GM18951 (cell line): Measurements from ENCODE around the gene STIL.

Experiments
- POLR2A ChIP-seq: IDR thresholded peaks from 4 replicates; pipeline ENCODE4 v1.6.1; 2011; ENCODE audit warnings: mild to moderate bottlenecking; ENCODE audit not compliant: insufficient read length, insufficient read depth; ENCODE audit errors: extremely low read depth
- in situ Hi-C: fragments of 300-500 bp; cut with MboI; formaldehyde crosslinking; loops from one replicate; pipeline ENCODE4 v1.12.0; 2022; ENCODE audit warnings: low sequenced_read_pairs, mixed read lengths, inconsistent platforms; ENCODE audit not compliant: unreplicated experiment

Gene STIL

GRCh38 chr1:47235806-47236205 lies 78.1 kb downstream of the STIL start:
- TF ChIP-seq POLR2A: no peak
- in situ Hi-C loops: no loop called here

GRCh38 chr1:47235241-47235681 lies 78.7 kb downstream of the STIL start:
- in situ Hi-C loops: no loop called here
- TF ChIP-seq POLR2A: no peak

DNA sequence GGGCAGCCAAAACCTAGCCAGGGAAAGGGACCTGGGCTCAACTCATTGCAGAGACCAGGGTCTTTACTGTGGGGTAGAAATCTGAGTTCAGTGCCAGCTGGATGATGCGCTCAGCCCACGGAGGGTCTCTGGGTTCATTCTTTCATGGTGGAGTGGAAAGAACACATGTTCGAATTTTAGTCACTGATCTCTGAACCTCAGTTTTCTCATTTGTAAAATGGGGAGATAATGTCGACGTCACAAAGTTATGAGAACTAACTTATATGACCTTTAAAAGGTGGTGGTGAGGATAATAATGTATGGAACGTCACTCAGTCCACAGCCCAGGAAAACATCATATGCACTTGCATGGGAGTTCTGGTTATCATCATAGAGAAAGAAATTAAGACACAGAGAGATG lies 80.8 kb downstream of the STIL start:
- in situ Hi-C loops: no loop called here
- TF ChIP-seq POLR2A: no peak

DNA sequence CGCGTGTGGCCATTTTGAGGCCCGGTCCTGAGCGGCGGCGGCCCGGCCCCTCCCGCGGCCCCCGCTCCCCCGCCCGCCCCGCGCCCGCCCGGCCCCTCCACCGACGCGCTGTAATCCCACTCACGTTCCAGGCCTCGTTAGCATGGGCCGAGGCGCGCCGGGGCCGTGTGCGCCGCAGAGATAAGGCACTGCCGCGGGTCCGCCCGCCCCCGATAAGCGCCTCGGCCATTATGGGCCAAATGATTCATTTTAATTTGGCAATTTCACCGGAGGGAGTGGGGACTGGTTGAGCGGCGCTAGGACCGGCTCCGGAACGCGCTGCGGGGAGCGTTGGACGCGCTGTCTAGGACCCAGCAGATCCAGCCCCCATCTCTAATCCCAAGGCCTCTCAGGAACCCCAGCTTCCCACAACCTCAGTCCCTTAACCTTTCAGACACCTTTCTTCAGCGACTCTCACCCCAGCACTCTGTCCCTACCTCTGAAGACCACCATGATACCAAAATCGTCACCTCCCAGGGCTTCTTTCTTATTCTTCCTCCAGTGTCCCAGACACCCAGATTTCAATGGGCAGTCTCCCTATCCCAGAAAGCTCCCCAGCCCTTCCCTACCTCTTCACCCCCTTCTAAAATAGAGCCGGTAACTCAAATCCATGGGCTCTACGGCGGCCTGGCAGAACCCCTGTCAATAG lies 81.6 kb downstream of the STIL start, which contains the start of gene TAL1:
TSS of gene TAL1 (minus strand) at position 39 of the 688 bp plus-strand sequence. CDS start 6,337 bp downstream, outside the sequence.
- TF ChIP-seq POLR2A: no peak

GRCh38 chr1:47231301-47232186 lies 82.4 kb downstream of the STIL start:
- TF ChIP-seq POLR2A: no peak
- in situ Hi-C loops: no loop called here

More for the DNA sequence above, 81.6 kb downstream of the STIL start, which contains the start of gene TAL1:
- in situ Hi-C loops: no loop called here

GRCh38 chr1:47230692-47231300 lies 83.2 kb downstream of the STIL start:
- in situ Hi-C loops: no loop called here
- TF ChIP-seq POLR2A: no peak

DNA sequence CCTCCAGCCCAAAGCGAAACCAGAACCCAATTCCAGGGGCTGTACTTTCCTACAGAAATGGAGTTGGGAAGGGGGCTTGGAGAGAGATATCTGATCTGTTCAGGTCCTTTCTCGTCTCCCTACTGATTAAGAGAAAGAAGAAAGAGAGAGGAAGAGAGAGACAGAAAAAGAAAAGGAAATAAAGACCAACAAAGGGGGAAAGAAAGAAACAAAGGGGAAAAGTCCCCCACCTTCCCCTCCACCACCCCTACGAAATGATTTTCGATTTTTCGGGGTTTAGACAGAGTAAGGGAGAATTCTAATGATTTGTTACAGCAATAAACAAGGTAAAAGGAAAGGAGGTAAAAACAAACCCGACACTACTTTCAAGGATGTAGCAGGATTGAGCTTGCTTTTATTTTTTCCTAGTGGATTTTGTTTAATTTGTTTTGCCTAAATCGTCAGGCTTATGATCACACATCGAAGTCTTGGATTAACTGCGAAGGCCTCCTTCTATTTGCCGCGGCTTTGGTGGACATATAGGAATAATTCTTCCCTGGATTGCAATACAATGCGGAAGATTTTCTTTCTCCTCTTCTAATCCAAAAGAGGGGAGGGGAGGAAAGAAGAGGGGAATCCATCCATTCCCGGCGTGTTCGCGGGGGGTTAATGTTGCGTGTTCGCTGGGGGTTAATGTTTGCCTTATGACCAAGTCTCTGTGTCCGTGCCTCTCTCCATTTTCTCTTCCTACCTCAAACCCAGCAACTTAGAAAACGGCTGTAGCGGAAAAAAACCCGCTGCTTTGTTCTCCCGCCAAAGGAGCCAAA lies 83.9 kb downstream of the STIL start:
- in situ Hi-C loops: no loop called here
- TF ChIP-seq POLR2A: no peak

GRCh38 chr1:47229031-47229885 lies 84.7 kb downstream of the STIL start:
- in situ Hi-C loops: no loop called here
- TF ChIP-seq POLR2A: no peak

DNA sequence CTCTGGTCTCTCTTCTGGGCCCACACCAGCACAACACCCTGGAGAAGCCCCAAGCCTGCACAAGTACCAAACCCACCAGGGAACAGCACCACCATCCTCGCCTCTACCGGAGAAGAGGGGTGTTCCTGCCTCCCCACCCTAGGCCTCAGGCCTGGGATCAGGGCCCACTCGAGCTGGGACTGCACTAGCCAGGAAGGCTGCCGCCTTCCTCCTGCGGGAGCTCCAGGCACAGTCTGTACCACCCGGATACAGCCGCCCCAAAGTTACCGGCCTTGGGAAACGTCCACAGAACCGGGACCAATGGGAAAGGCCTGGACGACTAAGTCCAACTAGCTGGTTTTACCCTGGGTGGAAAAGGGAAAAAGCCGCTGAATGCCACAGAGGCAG lies 85.3 kb downstream of the STIL start:
- in situ Hi-C loops: no loop called here

DNA sequence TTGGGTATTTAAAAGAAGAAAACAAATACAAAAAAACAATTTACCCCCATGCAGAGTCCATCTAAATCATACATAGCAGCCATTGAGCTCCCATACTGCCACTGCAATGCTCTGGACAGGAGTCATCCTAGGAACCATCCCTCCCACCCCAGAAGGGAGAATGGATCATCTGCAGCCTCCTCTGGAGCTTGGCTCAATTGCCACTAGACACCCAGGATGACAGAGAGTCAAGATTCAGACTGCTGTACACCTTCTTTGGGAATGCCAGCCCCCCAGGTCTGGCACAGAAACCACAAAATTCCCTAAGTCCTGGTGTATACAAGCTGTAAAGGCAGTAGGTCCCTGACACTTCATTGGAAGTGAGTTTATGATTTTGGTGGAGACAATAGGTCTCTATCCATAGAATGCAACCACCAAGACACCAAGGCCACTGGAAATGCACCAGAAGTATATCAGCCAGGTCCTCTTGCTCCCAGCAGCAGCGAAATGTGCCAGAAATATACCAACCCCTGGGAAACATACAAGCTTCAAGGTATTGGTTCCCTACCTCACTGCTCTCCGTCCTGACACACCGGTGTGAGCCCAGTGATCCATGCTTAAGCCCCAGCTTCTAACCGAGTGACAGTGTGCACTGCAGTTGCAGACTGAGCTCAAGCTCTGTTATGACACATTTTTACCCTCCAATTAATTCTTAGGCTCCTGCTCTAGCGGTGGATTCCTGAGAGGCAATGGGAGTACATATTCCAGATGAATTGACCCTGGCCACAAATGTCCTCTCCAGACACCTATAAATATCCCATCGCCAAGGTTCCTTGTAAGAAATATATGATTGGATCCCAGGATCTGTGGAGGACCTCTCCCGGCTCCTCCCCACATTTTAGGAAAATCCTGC lies 86.4 kb downstream of the STIL start:
- no peak for TF ChIP-seq POLR2A
- in situ Hi-C loops: no loop called here

More for the DNA sequence above, 85.3 kb downstream of the STIL start:
- no peak for TF ChIP-seq POLR2A

GRCh38 chr1:47226839-47227215 lies 87.1 kb downstream of the STIL start:
- TF ChIP-seq POLR2A: no peak
- in situ Hi-C loops: no loop called here
